ENCODE results near the gene ARHGEF2.

- TF ChIP-seq CTCF (IDR thresholded peaks at IDR 0.05) (no peak), POLR2A (IDR thresholded peaks at IDR 0.05) (no peak)
Measured at GRCh38 chr1:156006666-156007376, 28.5 kb upstream of the ARHGEF2 start.
